GM23338 (cell line): ENCODE measurements around the gene LRBA. TPM values are rescaled to one million over a fixed set of nuclear protein-coding genes. Genes with fewer than 3 reads are reported as not detected.

Source experiments
- ATAC-seq: fragments of 200-7000 bp; cut with Tn5 transposase; 3 replicates; pipeline ENCODE4 v1.9.1; 2020
- DNase-seq: peaks from one replicate; pipeline ENCODE4 v3.0.0-alpha.2; 2015; ENCODE audit warnings: low spot score
- H2AFZ ChIP-seq: fragments of 200-600 bp; sonication (generic); 2 replicates; pipeline ENCODE4 v1.8.0; 2016; ENCODE audit warnings: antibody characterized with exemption, mild to moderate bottlenecking, moderate library complexity
- H3F3A ChIP-seq: fragments of 200-600 bp; sonication (generic); replicated peaks from 2 replicates; pipeline ENCODE4 v1.8.0; 2017; ENCODE audit warnings: antibody characterized with exemption, mixed run types, low read depth
- H3K27ac ChIP-seq: fragments of 200-600 bp; sonication (generic); 2 replicates; pipeline ENCODE4 v1.6.1; 2016; ENCODE audit warnings: low read depth
- H3K27me3 ChIP-seq: fragments of 200-600 bp; sonication (generic); 2 replicates; pipeline ENCODE4 v1.8.0; 2016; ENCODE audit warnings: mild to moderate bottlenecking, mixed run types, moderate library complexity; ENCODE audit not compliant: insufficient read depth
- H3K36me3 ChIP-seq: fragments of 200-600 bp; sonication (generic); 2 replicates; pipeline ENCODE4 v1.8.0; 2016; ENCODE audit warnings: mild to moderate bottlenecking; ENCODE audit not compliant: insufficient read depth
- H3K4me1 ChIP-seq: fragments of 200-600 bp; sonication (generic); 2 replicates; pipeline ENCODE4 v1.8.0; 2016; ENCODE audit warnings: mild to moderate bottlenecking, moderate library complexity; ENCODE audit not compliant: insufficient read depth
- H3K4me2 ChIP-seq: fragments of 200-600 bp; sonication (generic); 2 replicates; pipeline ENCODE4 v1.7.1; 2017; ENCODE audit warnings: mixed run types
- H3K4me3 ChIP-seq: fragments of 200-600 bp; sonication (generic); 2 replicates; pipeline ENCODE4 v1.6.1; 2016; ENCODE audit warnings: mixed run types
- H3K79me2 ChIP-seq: fragments of 200-600 bp; sonication (generic); replicated peaks from 2 replicates; pipeline ENCODE4 v1.8.0; 2017; ENCODE audit warnings: mild to moderate bottlenecking; ENCODE audit not compliant: insufficient read depth
- H3K9me2 ChIP-seq: fragments of 200-600 bp; sonication (generic); 2 replicates; pipeline ENCODE4 v1.8.0; 2017; ENCODE audit not compliant: insufficient read depth
- H4K20me1 ChIP-seq: fragments of 200-600 bp; sonication (generic); replicated peaks from 2 replicates; pipeline ENCODE4 v1.8.0; 2017; ENCODE audit warnings: mild to moderate bottlenecking; ENCODE audit not compliant: insufficient read depth
- H3K27ac Mint-ChIP-seq: 2 replicates; pipeline ENCODE4 v1.8.0; 2020; ENCODE audit warnings: inconsistent platforms, mild to moderate bottlenecking, moderate library complexity, mixed read lengths
- H3K27me3 Mint-ChIP-seq: 3 replicates; pipeline ENCODE4 v1.8.0; 2022; ENCODE audit warnings: low read depth, mild to moderate bottlenecking, moderate library complexity, mixed read lengths, inconsistent platforms; ENCODE audit not compliant: insufficient read depth, poor library complexity
- H3K36me3 Mint-ChIP-seq: 3 replicates; pipeline ENCODE4 v1.8.0; 2021; ENCODE audit warnings: low read depth, mild to moderate bottlenecking, inconsistent platforms, moderate library complexity, mixed read lengths
- H3K4me1 Mint-ChIP-seq: 3 replicates; pipeline ENCODE4 v1.8.0; 2020; ENCODE audit warnings: mild to moderate bottlenecking, inconsistent platforms, mixed read lengths
- H3K4me3 Mint-ChIP-seq: 3 replicates; pipeline ENCODE4 v1.8.0; 2021; ENCODE audit warnings: moderate library complexity, mild to moderate bottlenecking, inconsistent platforms, mixed read lengths
- H3K9me3 Mint-ChIP-seq: 3 replicates; pipeline ENCODE4 v1.8.0; 2020; ENCODE audit warnings: moderate library complexity, mild to moderate bottlenecking, inconsistent platforms, mixed read lengths
- CREB1 ChIP-seq: fragments of 250-450 bp; sonication (Bioruptor Pico); IDR thresholded peaks from 2 replicates; pipeline ENCODE4 v1.5.0; 2020; ENCODE audit warnings: low read depth, mild to moderate bottlenecking, moderate library complexity
- CTCF ChIP-seq, 2 experiments: fragments of 200-600 bp in 1 of 2; sonication (generic) in 1 of 2; conservative IDR thresholded peaks; 2 replicates each; pipeline versions ENCODE4 v1.5.1 to v1.6.1; 2016 to 2017; ENCODE audit warnings: antibody characterized with exemption in 2 of 2, low read depth in 2 of 2, mild to moderate bottlenecking in 2 of 2, moderate library complexity in 1 of 2
- EZH2 ChIP-seq: fragments of 200-600 bp; sonication (generic); IDR thresholded peaks from one replicate; pipeline ENCODE4 v1.8.0; 2017; ENCODE audit warnings: antibody characterized with exemption, mild to moderate bottlenecking, low read depth; ENCODE audit not compliant: unreplicated experiment
- EZH2phosphoT487 ChIP-seq: fragments of 200-600 bp; sonication (generic); IDR thresholded peaks from one replicate; pipeline ENCODE4 v1.8.1; 2018; ENCODE audit warnings: antibody characterized with exemption; ENCODE audit not compliant: unreplicated experiment
- JUNB ChIP-seq: IDR thresholded peaks from one replicate; pipeline ENCODE4 v1.6.1; 2016; ENCODE audit warnings: antibody characterized with exemption; ENCODE audit not compliant: unreplicated experiment
- NANOG ChIP-seq: IDR thresholded peaks from 2 replicates; pipeline ENCODE4 v1.6.1; 2016; ENCODE audit warnings: antibody characterized with exemption, borderline replicate concordance
- REST ChIP-seq: IDR thresholded peaks from one replicate; pipeline ENCODE4 v1.6.1; 2018; ENCODE audit warnings: antibody characterized with exemption; ENCODE audit not compliant: unreplicated experiment
- STAT1 ChIP-seq: IDR thresholded peaks from one replicate; pipeline ENCODE4 v1.6.1; 2016; ENCODE audit warnings: antibody characterized with exemption; ENCODE audit not compliant: unreplicated experiment
- ZNF114 ChIP-seq: fragments of 250-450 bp; sonication (Bioruptor Pico); IDR thresholded peaks from 2 replicates; pipeline ENCODE4 v1.5.0; 2020; ENCODE audit warnings: mild to moderate bottlenecking, moderate library complexity
- ZNF331 ChIP-seq: fragments of 250-450 bp; sonication (Bioruptor Pico); IDR thresholded peaks from 2 replicates; pipeline ENCODE4 v1.5.0; 2020; ENCODE audit warnings: low read depth, mild to moderate bottlenecking, moderate library complexity
- ZNF462 ChIP-seq: fragments of 250-450 bp; sonication (Bioruptor Pico); IDR thresholded peaks from 2 replicates; pipeline ENCODE4 v1.5.0; 2020; ENCODE audit warnings: mild to moderate bottlenecking, moderate library complexity
- polyA plus RNA-seq: library from polyadenylated mRNA; unstranded; fragments of >200 nt; fragmentation: Nextera tagmentation; extraction: Ambion mirVana; gene quantifications from 2 replicates; pipeline ENCODE4 v1.2.1, GENCODE V29; 2016
- total RNA-seq: library from RNA; depleted of rRNA; stranded (reverse); fragments of >200 nt; shearing (Covaris generic); gene quantifications from 2 replicates; pipeline ENCODE4 v1.2.3, GENCODE V29; 2014

The LRBA gene
- total and polyA plus RNA-seq, 2 experiments from 2014 or later, result 23.3 to 126 TPM

- no peak overlapping the region for H3K4me3 Mint-ChIP-seq
- TF ChIP-seq ZNF114, result no peak
- TF ChIP-seq JUNB, result no peak
- H3K9me3 Mint-ChIP-seq, result no peaks in the 10 kb centered on the region
- H3K27ac Mint-ChIP-seq, result no peak overlapping the region
- Histone ChIP-seq H3F3A (no peaks in the 10 kb centered on the region), H3K4me3 (no peak overlapping the region), H3K79me2 (no peaks in the 10 kb centered on the region), H3K4me2 (no peak overlapping the region), H3K9me2 (no peaks in the 10 kb centered on the region), H3K4me1 (peaks cover 12% of the 10 kb centered on the region), H3K27me3 (no peaks in the 10 kb centered on the region), H3K27ac (no peak overlapping the region), H3K36me3 (no peaks in the 10 kb centered on the region), H2AFZ (no peak overlapping the region), H4K20me1 (no peaks in the 10 kb centered on the region)
- peaks cover 11% of the 10 kb centered on the region; the same call in 2 of the 3 replicates for H3K4me1 Mint-ChIP-seq
- H3K36me3 Mint-ChIP-seq, result no peaks in the 10 kb centered on the region; the same call in 2 of the 3 replicates
- H3K27me3 Mint-ChIP-seq, result no peaks in the 10 kb centered on the region
- DNase-seq (no peak), ATAC-seq (no peak)
Observed at GRCh38 chr4:150680651-150681050, 334.4 kb downstream of the LRBA start.

- no peaks in the 10 kb centered on the region for H3K9me2 ChIP-seq
- no peak overlapping the region for H3K4me2 ChIP-seq
- Mint-ChIP-seq H3K4me3 (no peak overlapping the region), H3K27me3 (peaks cover 2% of the 10 kb centered on the region), H3K27ac (no peak overlapping the region), H3K4me1 (peaks cover 9% of the 10 kb centered on the region; the same call in 2 of the 3 replicates), H3K36me3 (no peaks in the 10 kb centered on the region; the same call in 2 of the 3 replicates), H3K9me3 (no peaks in the 10 kb centered on the region)
- DNase-seq, result no peak
- no peak overlapping the region for H3K27ac ChIP-seq
- H3K36me3 ChIP-seq, result no peaks in the 10 kb centered on the region
- no peaks in the 10 kb centered on the region for H4K20me1 ChIP-seq
- peaks cover 12% of the 10 kb centered on the region for H3K4me1 ChIP-seq
- no peak for ATAC-seq
- H3F3A ChIP-seq, result no peaks in the 10 kb centered on the region
- no peaks in the 10 kb centered on the region for H3K79me2 ChIP-seq
- no peak overlapping the region for H3K4me3 ChIP-seq
- no peak overlapping the region for H2AFZ ChIP-seq
- H3K27me3 ChIP-seq, result no peaks in the 10 kb centered on the region
- no peak for TF ChIP-seq EZH2
- no peak for TF ChIP-seq ZNF331 (CRISPR knock-in tag)
- no peak for TF ChIP-seq ZNF462 (CRISPR knock-in tag)
- TF ChIP-seq CTCF (conservative IDR thresholded peaks at IDR 0.05; ENCODE audit: low read depth in 2 of 2), result no peak
- TF ChIP-seq CREB1 (CRISPR knock-in tag), result no peak
- TF ChIP-seq ZNF114, result no peak
- TF ChIP-seq STAT1, result no peak
- TF ChIP-seq NANOG, result no peak
- TF ChIP-seq EZH2phosphoT487, result no peak
- no peak for TF ChIP-seq REST
Observed at GRCh38 chr4:150679765-150680343, 335.2 kb downstream of the LRBA start.
